Thoracic aorta (tissue), 2 donors: ENCODE data around the gene HSPE1. TPM values are rescaled to one million over a fixed set of nuclear protein-coding genes. Genes with fewer than 3 reads are reported as not detected.

Experiments used
- ATAC-seq: fragments of 150-250 bp; one replicate; pipeline ENCODE4 v1.8.0; 2017; ENCODE audit warnings: low read depth; ENCODE audit not compliant: insufficient number of reproducible peaks, low FRiP score
- DNase-seq: peaks from one replicate; pipeline ENCODE4 v3.0.0-alpha.2; 2020; ENCODE audit warnings: low spot score
- H3K27ac ChIP-seq, 2 donors: fragments of 200-600 bp; sonication (generic); 1 replicate in 1 of 2; 2 replicates in 1 of 2; pipeline ENCODE4 v1.5.1; 2016; ENCODE audit warnings: mild to moderate bottlenecking in 2 of 2, moderate library complexity in 2 of 2
- H3K27me3 ChIP-seq: fragments of 200-600 bp; sonication (generic); replicated peaks from 2 replicates; pipeline ENCODE4 v1.6.0; 2016; ENCODE audit warnings: mild to moderate bottlenecking; ENCODE audit not compliant: insufficient read depth
- H3K36me3 ChIP-seq: fragments of 200-600 bp; sonication (generic); one replicate; pipeline ENCODE4 v1.5.1; 2016
- H3K4me1 ChIP-seq, 2 donors: fragments of 200-600 bp; sonication (generic); 1 replicate in 1 of 2; 2 replicates in 1 of 2; pipeline versions ENCODE4 v1.5.1 to v1.6.0; 2016; ENCODE audit warnings: low read depth in 2 of 2, mild to moderate bottlenecking in 1 of 2; ENCODE audit not compliant: control insufficient read depth in 1 of 2
- H3K4me3 ChIP-seq: fragments of 200-600 bp; sonication (generic); 2 replicates; pipeline ENCODE4 v1.5.1; 2016; ENCODE audit warnings: mild to moderate bottlenecking
- H3K9me3 ChIP-seq: fragments of 200-600 bp; sonication (generic); 2 replicates; pipeline ENCODE4 v1.5.1; 2016
- CTCF ChIP-seq: fragments of 200-600 bp; sonication (generic); IDR thresholded peaks from one replicate; pipeline ENCODE4 v1.5.1; 2019; ENCODE audit warnings: antibody characterized with exemption
- total RNA-seq, 2 donors: library from RNA; depleted of rRNA; stranded (reverse); fragments of >200 nt; gene quantifications; one replicate each; pipeline versions ENCODE4 v1.1.0 to v1.2.3, GENCODE V29; 2016

HSPE1 gene
- total RNA-seq, 2 donors from 2014 or later: 26.3 to 45.0 TPM

DNA sequence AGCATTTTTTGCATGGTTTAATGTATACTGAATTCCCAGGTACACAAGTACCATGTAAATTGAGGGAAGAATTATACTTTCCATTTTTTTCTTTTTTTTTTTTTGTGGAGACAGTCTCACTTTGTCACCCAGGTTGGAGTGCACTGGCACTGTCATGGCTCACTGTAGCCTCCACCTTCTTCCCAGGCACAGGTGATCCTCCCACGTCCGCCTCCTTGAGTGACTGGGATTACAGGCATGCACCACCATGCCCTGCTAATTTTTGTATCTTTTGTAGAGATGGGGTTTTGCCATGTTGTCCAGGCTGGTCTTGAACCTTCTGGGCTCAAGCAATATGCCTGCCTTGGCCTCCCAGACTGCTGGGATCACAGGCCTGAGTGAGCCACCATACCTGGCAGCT lies 3.8 kb downstream of the HSPE1 start:
- Histone ChIP-seq H3K9me3 (no peaks in the 10 kb centered on the region), H3K27ac (no peak overlapping the region), H3K27me3 (no peaks in the 10 kb centered on the region), H3K4me3 (no peak overlapping the region), H3K4me1 (peaks cover 13 to 20% of the 10 kb centered on the region in 2 donors), H3K36me3 (peaks cover 8% of the 10 kb centered on the region)
- ATAC-seq: no peak
- TF ChIP-seq CTCF: no peak
- no peak for DNase-seq

- H3K4me3 ChIP-seq: no peak overlapping the region
- H3K27me3 ChIP-seq: no peaks in the 10 kb centered on the region
- H3K4me1 ChIP-seq: peaks cover 13 to 20% of the 10 kb centered on the region in 2 donors
- TF ChIP-seq CTCF: no peak
- peaks cover 8% of the 10 kb centered on the region for H3K36me3 ChIP-seq
- no peak overlapping the region for H3K27ac ChIP-seq
- H3K9me3 ChIP-seq: no peaks in the 10 kb centered on the region
- DNase-seq: no peak
- no peak for ATAC-seq
These were observed 4.3 kb downstream of the HSPE1 start for GRCh38 chr2:197504512-197504911.

DNA sequence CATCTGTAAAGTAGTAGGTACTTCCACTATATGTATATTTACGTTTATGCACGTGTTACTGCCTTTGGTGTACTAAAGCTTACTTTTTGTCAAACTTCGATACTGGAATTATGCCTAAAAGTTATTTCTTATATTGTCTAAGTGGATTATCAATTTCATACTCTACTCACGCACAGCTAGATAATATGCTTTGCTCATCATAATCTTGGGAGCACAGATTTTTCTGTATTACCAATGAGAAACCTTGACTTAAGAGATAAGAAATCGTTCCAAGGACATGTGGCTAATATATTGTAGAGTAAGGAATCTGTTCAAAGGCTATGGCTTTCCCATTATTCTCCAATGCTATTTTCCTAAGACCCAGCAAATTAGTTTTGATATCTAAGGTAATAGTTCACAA lies 6.5 kb downstream of the HSPE1 start:
- no peak for TF ChIP-seq CTCF
- Histone ChIP-seq H3K27ac (no peak overlapping the region), H3K4me1 (peaks cover 8 to 12% of the 10 kb centered on the region in 2 donors), H3K4me3 (no peak overlapping the region), H3K9me3 (no peaks in the 10 kb centered on the region), H3K36me3 (peaks cover 8% of the 10 kb centered on the region), H3K27me3 (no peaks in the 10 kb centered on the region)
- ATAC-seq: no peak
- DNase-seq: no peak

- ATAC-seq (no peak), DNase-seq (no peak)
- Histone ChIP-seq H3K36me3 (no peaks in the 10 kb centered on the region), H3K27ac (no peak overlapping the region), H3K4me3 (no peak overlapping the region), H3K27me3 (no peaks in the 10 kb centered on the region), H3K4me1 (peaks cover 9 to 24% of the 10 kb centered on the region in 2 donors), H3K9me3 (no peaks in the 10 kb centered on the region)
- TF ChIP-seq CTCF: no peak
These were observed 13.7 kb downstream of the HSPE1 start for GRCh38 chr2:197513915-197514314.

GRCh38 chr2:197514754-197515153 lies 14.6 kb downstream of the HSPE1 start:
- no peaks in the 10 kb centered on the region for H3K9me3 ChIP-seq
- no peak for DNase-seq
- peak overlapping the region; percentile 87 to 90 for H3K27ac ChIP-seq
- no peaks in the 10 kb centered on the region for H3K27me3 ChIP-seq
- TF ChIP-seq CTCF: no peak
- H3K4me1 ChIP-seq: peaks cover 13 to 24% of the 10 kb centered on the region in 2 donors
- peak overlapping the region; percentile 89 for H3K4me3 ChIP-seq
- no peaks in the 10 kb centered on the region for H3K36me3 ChIP-seq
- ATAC-seq: no peak
